ENCODE measurements around the gene COL6A1.

DNA sequence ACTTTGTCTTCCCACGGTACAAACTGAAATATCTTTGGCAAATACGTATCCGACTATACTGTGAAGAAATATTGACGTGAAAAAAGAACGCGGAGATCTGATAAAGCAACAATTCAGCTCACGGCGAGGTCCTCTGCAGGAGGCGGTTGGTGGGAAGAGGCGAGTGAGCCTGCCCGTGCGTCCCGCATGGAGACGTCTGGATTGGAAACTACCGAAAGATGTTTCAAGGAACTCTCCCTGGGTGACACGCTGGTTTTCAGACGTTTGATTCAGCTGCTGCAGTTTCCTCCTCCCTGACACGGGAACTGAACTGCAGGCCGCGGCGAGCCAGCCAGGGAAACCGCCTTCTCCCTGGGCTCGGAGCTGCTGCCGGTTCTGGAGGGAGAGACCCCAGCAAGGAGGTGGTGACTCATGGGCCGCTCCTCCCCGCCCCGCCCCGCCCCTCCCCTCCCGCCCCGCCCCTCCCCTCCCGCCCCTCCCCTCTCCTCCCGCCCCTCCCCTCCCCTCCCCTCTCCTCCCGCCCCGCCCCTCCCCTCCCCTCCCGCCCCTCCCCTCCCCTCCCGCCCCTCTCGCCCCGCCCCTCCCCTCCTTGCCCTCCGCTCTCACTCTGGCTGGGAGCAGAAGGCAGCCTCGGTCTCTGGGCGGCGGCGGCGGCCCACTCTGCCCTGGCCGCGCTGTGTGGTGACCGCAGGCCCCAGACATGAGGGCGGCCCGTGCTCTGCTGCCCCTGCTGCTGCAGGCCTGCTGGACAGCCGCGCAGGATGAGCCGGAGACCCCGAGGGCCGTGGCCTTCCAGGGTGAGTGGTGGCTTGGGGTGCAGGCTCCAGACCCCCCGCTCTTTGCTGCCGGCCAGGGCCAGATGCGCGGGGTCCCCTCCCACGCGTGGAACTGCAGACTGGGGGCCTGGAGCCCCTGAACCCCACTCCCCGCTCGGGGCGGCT, at the start of gene COL6A1:
- no peak for TF ChIP-seq TAF1 (IDR thresholded peaks at IDR 0.05; ENCODE audit: borderline replicate concordance, low read depth, low read length)
- no peak for TF ChIP-seq POLR2A (IDR thresholded peaks at IDR 0.05; ENCODE audit: low read depth, low read length)
- no peak for TF ChIP-seq POLR2AphosphoS5 (IDR thresholded peaks at IDR 0.05; ENCODE audit: low read depth, low read length)
